GM12878 (cell line): ENCODE results near the gene PRSS16. TPM values are rescaled to one million over a fixed set of nuclear protein-coding genes. Genes with fewer than 3 reads are reported as not detected.

Source experiments
- ATAC-seq: fragments of 200-7000 bp; cut with Tn5 transposase; 3 replicates; pipeline ENCODE4 v1.9.1; 2020; ENCODE audit warnings: mild to moderate bottlenecking, moderate library complexity
- BruUV-seq: library from RNA; stranded (reverse); fragments of 400-500 nt; replicated peaks from 2 replicates; lab custom pipeline; 2021; lab: Mats Ljungman, UMichigan
- CTCF ChIA-PET: fragments of 300-600 bp; sonication (Branson Sonifier 250); formaldehyde crosslinking; extraction: SDS; loops from one replicate; lab custom pipeline; 2021; ENCODE audit warnings: inconsistent platforms; lab: Yijun Ruan, JAX
- POLR2A ChIA-PET: fragments of 350-600 bp; formaldehyde crosslinking; extraction: SDS; loops from one replicate; lab custom pipeline; 2021; ENCODE audit warnings: inconsistent platforms; lab: Charles Lee
- RAD21 ChIA-PET: fragments of 300-600 bp; sonication (Branson Sonifier 250); formaldehyde crosslinking; loops from one replicate; lab custom pipeline; 2023; ENCODE audit warnings: antibody characterized with exemption; ENCODE audit not compliant: unreplicated experiment; lab: Charles Lee
- SMC1A ChIA-PET: fragments of 300-600 bp; sonication (Branson Sonifier 250); formaldehyde crosslinking; loops from one replicate; lab custom pipeline; 2023; ENCODE audit not compliant: unreplicated experiment, uncharacterized antibody; lab: Charles Lee
- DNase-seq: peaks from one replicate; pipeline ENCODE4 v3.0.0-alpha.2; 2011; ENCODE audit warnings: low read depth, low spot score
- FAIRE-seq: peaks from 3 replicates; lab custom pipeline; 2011; peaks lifted over from hg19 to GRCh38; lab: Jason Lieb, UNC
- H2AFZ ChIP-seq: 2 replicates; pipeline ENCODE4 v1.6.0; 2011; ENCODE audit warnings: low read depth, low read length, control low read depth; ENCODE audit not compliant: control insufficient read depth
- H3K27ac ChIP-seq: 2 replicates; pipeline ENCODE4 v1.5.1; 2011; ENCODE audit warnings: control low read depth; ENCODE audit not compliant: control insufficient read depth, insufficient read depth
- H3K27me3 ChIP-seq, 2 experiments: replicated peaks in 1 of 2; 2 replicates each; pipeline versions ENCODE4 v1.6.0 to v1.6.1; 2011; ENCODE audit warnings: low read length in 1 of 2; ENCODE audit not compliant: control insufficient read depth in 2 of 2, insufficient read depth in 2 of 2
- H3K36me3 ChIP-seq, 2 experiments: 2 replicates each; pipeline ENCODE4 v1.5.1; 2011; ENCODE audit warnings: low read length in 1 of 2; ENCODE audit not compliant: control insufficient read depth in 2 of 2, insufficient read depth in 2 of 2
- H3K4me1 ChIP-seq: 2 replicates; pipeline ENCODE4 v1.6.1; 2011; ENCODE audit warnings: mild to moderate bottlenecking, low read length, moderate library complexity, mixed read lengths; ENCODE audit not compliant: control insufficient read depth, insufficient read depth
- H3K4me2 ChIP-seq: 2 replicates; pipeline ENCODE4 v1.6.0; 2011; ENCODE audit warnings: control low read depth; ENCODE audit not compliant: control insufficient read depth, insufficient read depth
- H3K4me3 ChIP-seq: fragments of 200-600 bp; sonication (generic); 2 replicates; pipeline ENCODE4 v1.5.1; 2016
- H3K79me2 ChIP-seq: 2 replicates; pipeline ENCODE4 v1.6.0; 2011; ENCODE audit warnings: low read length; ENCODE audit not compliant: control insufficient read depth, insufficient read depth
- H3K9ac ChIP-seq: 2 replicates; pipeline ENCODE4 v1.8.0; 2011; ENCODE audit warnings: low read length, control low read depth, mixed read lengths; ENCODE audit not compliant: control insufficient read depth, insufficient read depth
- H3K9me3 ChIP-seq: replicated peaks from 3 replicates; pipeline ENCODE4 v1.5.1; 2011; ENCODE audit warnings: mild to moderate bottlenecking, low read length; ENCODE audit not compliant: control insufficient read depth, insufficient read depth
- H4K20me1 ChIP-seq: 2 replicates; pipeline ENCODE4 v1.6.0; 2011; ENCODE audit not compliant: control insufficient read depth, insufficient read depth
- BCL3 ChIP-seq: IDR thresholded peaks from 2 replicates; pipeline ENCODE4 v1.6.1; 2011; ENCODE audit warnings: borderline replicate concordance, low read depth, mild to moderate bottlenecking, moderate library complexity, low read length; ENCODE audit not compliant: insufficient read depth, poor library complexity, severe bottlenecking
- EED ChIP-seq: sonication (generic); IDR thresholded peaks from 2 replicates; pipeline ENCODE4 v1.6.1; 2016; ENCODE audit warnings: antibody characterized with exemption, low read depth
- ESRRA ChIP-seq: IDR thresholded peaks from 2 replicates; pipeline ENCODE4 v1.6.1; 2012; ENCODE audit warnings: mild to moderate bottlenecking, low read length, improper control_type of control experiment
- ETV6 ChIP-seq, 2 experiments: fragments of 450-650 bp in 1 of 2; IDR thresholded peaks in 1 of 2; conservative IDR thresholded peaks in 1 of 2; 2 replicates each; pipeline ENCODE4 v1.6.1; 2014; ENCODE audit warnings: antibody characterized with exemption in 1 of 2, borderline replicate concordance in 1 of 2, low read depth in 1 of 2, mild to moderate bottlenecking in 1 of 2, moderate library complexity in 1 of 2
- POLR2AphosphoS2 ChIP-seq: IDR thresholded peaks from 2 replicates; pipeline ENCODE4 v1.6.1; 2011; ENCODE audit warnings: low read depth, mild to moderate bottlenecking, low read length, improper control_type of control experiment, moderate library complexity
- SMAD1 ChIP-seq: fragments of 450-650 bp; IDR thresholded peaks from 2 replicates; pipeline ENCODE4 v1.6.1; 2018; ENCODE audit warnings: mild to moderate bottlenecking, low read depth; ENCODE audit not compliant: partially characterized antibody
- SMARCA5 ChIP-seq: fragments of 450-650 bp; IDR thresholded peaks from 2 replicates; pipeline ENCODE4 v1.6.1; 2017; ENCODE audit warnings: mild to moderate bottlenecking
- ZBED1 ChIP-seq: IDR thresholded peaks from 2 replicates; pipeline ENCODE4 v1.6.1; 2016; ENCODE audit warnings: borderline replicate concordance
- WGBS: methylation state at CpG from one replicate; pipeline ENCODE4 v1.1.6; 2016; ENCODE audit warnings: low lambda C conversion rate; ENCODE audit not compliant: insufficient replicate concordance, insufficient coverage; ENCODE audit errors: missing lambda C conversion rate; 5-methylcytosine and 5-hydroxymethylcytosine counted together
- in situ Hi-C: fragments of 300-500 bp; cut with MboI; formaldehyde crosslinking; loops from 9 replicates; pipeline ENCODE4 v1.14.3; 2018; ENCODE audit warnings: mixed read lengths
- intact Hi-C: fragments of 100-400 bp; cut with micrococcal nuclease; formaldehyde crosslinking; loops from one replicate; pipeline ENCODE4 v1.14.2; 2022; ENCODE audit not compliant: unreplicated experiment
- polyA plus RNA-seq, 11 experiments: library from polyadenylated mRNA; depleted of rRNA in 4 of 11; unstranded in 6 of 11; stranded (reverse) in 5 of 11; fragments of >200 nt; fragmentation: Nextera tagmentation in 4 of 11; fragmentation: Illumina TruSeq in 1 of 11; extraction: Ambion mirVana in 4 of 11; extraction: Trizol in 1 of 11; gene quantifications; 1 replicate in 1 of 11; 2 replicates in 10 of 11; pipeline versions ENCODE4 v1.2.1 to v1.2.3, GENCODE V29; 2011 to 2016; ENCODE audit warnings: inconsistent platforms in 2 of 11, missing spikeins in 2 of 11, low read depth in 1 of 11
- total RNA-seq, 4 experiments: library from RNA; depleted of rRNA in 3 of 4; stranded (reverse); fragments of >200 nt in 3 of 4; fragmentation: Illumina TruSeq in 1 of 4; extraction: Trizol in 1 of 4; gene quantifications; 2 replicates each; pipeline versions ENCODE4 v1.2.1 to v1.2.3, GENCODE V29; 2013 to 2021

PRSS16 gene
- total and polyA plus RNA-seq, 10 of the 15 experiments (the other 5 are each of a cell fraction or from before 2014, with no cell fraction given) = 2.1 to 12.8 (median 6.6) TPM

DNA sequence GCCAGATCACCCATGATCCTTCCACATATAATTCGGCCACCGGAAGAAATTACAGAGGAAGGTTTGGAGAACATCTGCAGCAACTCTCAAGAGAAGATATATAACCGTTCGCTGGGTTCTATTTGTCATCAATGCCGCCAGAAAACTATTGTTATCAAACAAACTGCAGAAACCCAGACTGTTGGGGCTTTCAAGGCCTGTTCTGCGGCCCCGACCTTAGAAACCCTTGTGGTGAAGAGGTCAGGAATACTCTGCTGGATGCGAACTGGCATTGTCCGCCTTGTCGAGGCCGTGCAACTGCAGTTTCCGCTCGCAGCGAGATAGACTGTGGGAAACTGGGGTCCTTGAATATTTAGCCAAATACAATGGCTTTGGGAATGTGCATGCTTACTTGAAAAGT, 21.3 kb downstream of the PRSS16 start:
- intact Hi-C loops (no loop called here), in situ Hi-C loops (no loop called here)
- Histone ChIP-seq H3K9ac (no peak overlapping the region), H3K79me2 (no peaks in the 10 kb centered on the region), H4K20me1 (no peaks in the 10 kb centered on the region), H3K27ac (no peak overlapping the region), H3K36me3 (no peaks in the 10 kb centered on the region), H3K9me3 (no peaks in the 10 kb centered on the region), H3K4me2 (no peak overlapping the region), H3K4me1 (no peaks in the 10 kb centered on the region), H3K27me3 (peaks cover 0 to 2% of the 10 kb centered on the region in 2 experiments; a peak in 2 of 4 replicates), H2AFZ (no peak overlapping the region), H3K4me3 (no peak overlapping the region)
- TF ChIP-seq SMARCA5 = no peak
- TF ChIP-seq EED = no peak
- no peak for TF ChIP-seq SMAD1
- no peak for TF ChIP-seq ETV6 (conservative IDR thresholded peaks at IDR 0.05 in 1 of 2, IDR thresholded peaks at IDR 0.05 in 1 of 2; ENCODE audit: borderline replicate concordance in 1 of 2, low read depth in 1 of 2)
- no peak for TF ChIP-seq BCL3
- TF ChIP-seq POLR2AphosphoS2 = no peak
- no peak for TF ChIP-seq ESRRA
- no peak for TF ChIP-seq ZBED1
- no peak for ATAC-seq
- POLR2A ChIA-PET = no interaction called here
- RAD21 ChIA-PET = no interaction called here
- BruUV-seq = no TSS peak
- FAIRE-seq = no peak
- DNase-seq = no peak
- 58% methylated on average over 14 of the region's 14 CpGs for WGBS
- SMC1A ChIA-PET = no interaction called here
- CTCF ChIA-PET = no interaction called here
